Measurements from ENCODE around the gene BMP2.

Gene BMP2

GRCh38 chr20:6767536-6768227 lies at the start of gene BMP2:
Gene BMP2, plus strand, starts transcription at chr20:6767686. Its CDS starts 2,441 bp downstream, at chr20:6770127.
- no peak for DNase-seq

- no peak for DNase-seq
These were observed 48.7 kb upstream of the BMP2 start for GRCh38 chr20:6718662-6719368.

DNA sequence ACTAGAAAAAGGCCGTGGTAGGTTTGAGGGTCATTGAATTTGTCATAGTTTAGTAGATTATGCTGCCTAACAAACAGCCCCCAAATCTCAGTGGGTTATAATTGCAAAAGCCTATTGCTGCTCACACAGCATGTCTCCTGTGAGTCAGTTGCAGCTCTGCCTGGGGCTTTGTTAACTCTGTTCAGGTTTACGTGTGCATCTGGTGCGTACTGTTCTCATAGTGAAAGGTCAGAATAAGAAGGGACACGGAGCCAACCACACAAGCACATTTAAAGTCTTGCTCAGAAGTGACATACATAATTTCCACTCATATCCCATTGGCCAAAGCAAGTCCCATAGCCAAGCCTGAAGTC lies 48.1 kb upstream of the BMP2 start:
- DNase-seq, result no peak

- DNase-seq, result no peak
These were observed 40.7 kb upstream of the BMP2 start for GRCh38 chr20:6726761-6727160.

DNA sequence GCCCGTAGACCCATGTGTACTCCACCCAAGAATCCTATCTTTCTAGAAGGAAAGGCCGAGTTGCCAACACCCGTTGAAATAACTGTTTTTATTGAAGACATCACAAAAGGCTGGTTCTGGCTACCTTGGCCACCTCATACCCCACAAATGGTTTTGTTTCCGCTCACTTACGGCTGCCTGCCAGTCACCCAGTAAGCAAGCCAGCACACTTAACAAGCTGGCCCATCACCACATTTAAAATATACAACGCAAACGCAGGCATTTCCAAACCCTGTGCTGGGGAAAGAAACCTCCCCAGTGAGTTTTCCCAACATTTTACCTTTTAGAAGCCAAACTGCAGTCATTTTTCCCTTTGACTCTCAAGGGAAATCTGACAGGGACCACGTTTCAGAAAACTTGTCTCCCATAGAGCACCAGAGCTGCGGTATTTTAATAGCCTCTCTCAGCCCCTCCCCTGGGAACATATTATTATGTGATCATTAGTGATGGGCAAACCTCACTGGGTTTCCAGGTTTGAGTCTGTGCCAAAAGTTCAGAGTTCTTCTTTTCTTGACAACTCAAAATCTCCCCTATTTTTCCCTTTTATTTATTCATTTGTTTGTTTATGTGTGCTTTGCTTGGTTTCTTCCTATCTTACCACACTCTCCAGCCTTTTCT lies 36.7 kb upstream of the BMP2 start:
- no peak for DNase-seq

DNA sequence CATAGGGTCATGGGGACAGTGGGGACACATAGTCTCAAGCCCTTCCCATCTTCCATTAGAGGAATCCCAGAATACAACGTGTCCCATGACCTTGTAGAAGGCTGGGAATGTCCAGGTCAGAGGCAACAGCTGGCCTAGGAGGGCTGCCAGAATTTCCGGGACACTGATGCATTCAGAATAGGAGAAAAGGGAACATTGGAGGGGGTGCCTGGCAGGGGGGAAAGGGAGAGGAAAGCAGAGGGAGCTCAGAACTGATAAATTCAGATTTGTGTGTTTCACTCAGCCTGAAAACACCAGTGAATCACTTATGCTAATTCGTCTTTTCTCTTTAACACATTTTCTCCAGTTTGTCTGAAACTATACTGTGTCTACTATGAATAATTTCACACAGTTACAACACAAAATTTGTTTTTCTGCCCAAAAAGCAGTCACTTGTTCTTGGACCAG lies 35.5 kb upstream of the BMP2 start:
- DNase-seq, result no peak

- no peak for DNase-seq
These were observed 34.6 kb upstream of the BMP2 start for GRCh38 chr20:6732851-6733250.

DNA sequence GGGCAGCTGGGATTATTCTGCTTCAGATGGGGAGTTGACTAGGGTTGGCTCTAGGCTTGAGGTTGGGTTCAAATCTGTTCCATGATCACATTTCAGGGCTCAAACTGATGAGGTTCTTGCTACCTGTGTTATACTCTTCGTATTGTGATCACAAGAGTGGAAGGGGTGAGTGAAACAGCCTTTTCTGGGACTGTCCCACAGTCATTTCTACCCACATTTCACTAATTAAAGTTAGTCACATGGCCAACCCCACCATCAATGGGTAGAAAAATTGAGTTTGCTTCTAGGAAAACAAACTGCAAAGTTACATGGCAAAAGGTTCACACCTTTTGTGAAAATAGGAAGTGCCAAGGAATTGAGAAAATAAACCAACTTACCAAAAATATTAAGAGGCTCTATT lies 33.5 kb upstream of the BMP2 start:
- DNase-seq, result no peak

GRCh38 chr20:6735942-6736845 lies 31.3 kb upstream of the BMP2 start:
- DNase-seq, result no peak

- no peak for DNase-seq
These were observed 28.1 kb upstream of the BMP2 start for GRCh38 chr20:6739406-6739805.

DNA sequence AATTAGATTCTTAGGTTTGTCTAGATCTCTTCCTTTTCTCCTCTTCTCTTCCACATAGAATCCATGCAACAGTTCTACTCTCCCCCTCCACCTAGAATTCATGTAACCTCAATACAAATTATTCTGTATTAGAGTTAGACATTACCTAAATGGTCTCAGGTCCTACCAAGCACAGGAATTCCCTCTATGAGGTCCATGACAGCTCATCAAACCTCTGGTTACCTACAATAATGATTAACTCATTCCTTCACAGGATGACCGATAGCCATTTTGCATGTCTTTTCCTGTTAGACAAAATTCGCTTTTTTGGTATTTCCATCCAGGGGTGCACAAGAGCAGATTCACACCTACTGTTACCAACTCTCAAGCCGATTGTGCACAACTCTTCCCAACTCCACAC lies 27.4 kb upstream of the BMP2 start:
- DNase-seq, result no peak

DNA sequence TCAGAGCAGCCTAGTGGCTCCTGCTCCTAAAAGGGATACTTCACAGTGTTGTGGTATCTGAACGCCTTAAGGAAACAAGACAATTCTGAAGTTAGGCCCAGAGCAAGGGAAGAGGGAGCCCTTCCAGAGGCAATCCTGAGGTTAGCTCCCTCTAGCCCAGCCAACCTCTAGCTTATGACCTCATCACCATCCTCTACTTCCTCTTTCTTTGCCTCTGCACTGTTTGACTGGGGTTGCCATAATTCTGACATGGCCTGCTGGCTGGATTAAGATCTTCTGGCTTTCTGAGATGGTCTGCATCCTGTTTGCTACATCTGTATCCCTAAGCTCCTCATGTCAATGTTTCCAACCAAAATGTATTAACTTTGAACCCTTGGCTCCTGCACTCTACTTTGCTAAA lies 23.3 kb upstream of the BMP2 start:
- DNase-seq, result no peak

- no peak for DNase-seq
These were observed 22.7 kb upstream of the BMP2 start for GRCh38 chr20:6744805-6745204.

- no peak for DNase-seq
These were observed 20.4 kb upstream of the BMP2 start for GRCh38 chr20:6746901-6747609.

DNA sequence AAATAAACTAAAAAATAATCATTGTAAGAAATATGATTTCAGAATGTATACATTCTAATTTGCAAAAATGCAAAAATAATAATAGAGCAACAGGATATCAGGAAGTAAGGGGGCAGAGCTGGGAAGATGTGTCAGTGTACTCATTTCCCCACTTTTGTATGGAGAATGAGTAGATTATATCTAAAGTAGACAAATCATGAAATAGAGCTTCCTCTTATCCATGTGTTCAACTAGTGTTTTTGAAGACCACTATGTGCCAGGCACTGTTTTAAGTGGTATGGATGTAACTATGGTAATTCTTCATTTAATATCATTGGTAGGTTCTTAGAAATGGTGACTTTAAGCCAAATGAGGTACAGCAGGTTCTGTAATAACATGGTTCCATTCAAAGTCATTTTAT lies 17.0 kb upstream of the BMP2 start:
- no peak for DNase-seq

GRCh38 chr20:6756693-6757595 lies 10.5 kb upstream of the BMP2 start:
- DNase-seq, result no peak

DNA sequence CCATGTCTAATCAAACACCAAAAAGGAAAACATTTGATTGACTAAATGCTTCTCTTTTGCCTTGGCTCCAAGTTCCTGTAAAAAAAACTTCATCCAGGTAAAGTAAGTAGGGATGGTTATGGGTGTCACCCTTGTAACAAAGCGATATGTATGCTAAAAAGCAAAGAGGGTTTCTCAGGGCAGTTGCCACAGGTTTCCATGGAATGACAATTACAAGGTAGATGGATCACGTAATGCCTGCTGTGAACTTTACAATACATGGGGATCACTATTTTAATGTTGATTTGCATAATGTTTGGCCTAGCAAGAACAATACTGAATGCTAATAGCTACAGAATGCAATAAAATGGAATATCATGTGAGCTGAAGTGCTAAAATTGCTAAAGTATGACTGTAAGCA lies 2.9 kb upstream of the BMP2 start:
- DNase-seq, result no peak

GRCh38 chr20:6765469-6766058 lies 1.9 kb upstream of the BMP2 start:
- no peak for DNase-seq

DNA sequence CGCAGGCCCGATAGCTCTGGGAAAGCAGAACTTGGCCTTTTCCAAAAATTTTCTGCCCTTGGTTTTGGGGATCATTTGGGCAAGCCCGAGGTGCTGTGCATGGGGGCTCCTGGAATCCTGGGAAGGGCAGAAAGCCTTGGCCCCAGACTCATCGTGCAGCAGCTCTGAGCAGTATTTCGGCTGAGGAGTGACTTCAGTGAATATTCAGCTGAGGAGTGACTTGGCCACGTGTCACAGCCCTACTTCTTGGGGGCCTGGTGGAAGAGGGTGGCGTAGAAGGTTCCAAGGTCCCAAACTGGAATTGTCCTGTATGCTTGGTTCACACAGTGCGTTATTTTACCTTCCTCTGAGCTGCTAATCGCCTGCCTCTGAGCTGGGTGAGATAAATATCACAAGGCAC lies 1.1 kb upstream of the BMP2 start:
- no peak for DNase-seq

DNA sequence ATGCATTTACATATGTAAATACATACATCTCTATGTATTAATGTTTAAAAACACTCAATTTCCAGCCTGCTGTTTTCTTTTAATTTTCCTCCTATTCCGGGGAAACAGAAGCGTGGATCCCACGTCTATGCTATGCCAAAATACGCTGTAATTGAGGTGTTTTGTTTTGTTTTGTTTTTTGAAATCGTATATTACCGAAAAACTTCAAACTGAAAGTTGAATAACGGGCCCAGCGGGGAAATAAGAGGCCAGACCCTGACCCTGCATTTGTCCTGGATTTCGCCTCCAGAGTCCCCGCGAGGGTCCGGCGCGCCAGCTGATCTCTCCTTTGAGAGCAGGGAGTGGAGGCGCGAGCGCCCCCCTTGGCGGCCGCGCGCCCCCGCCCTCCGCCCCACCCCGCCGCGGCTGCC lies 355 bp upstream of the BMP2 start:
- DNase-seq, result no peak
